Raji (cell line): ENCODE measurements around the gene SP2.

ENCODE experiments used
- POLR2A ChIP-seq: IDR thresholded peaks from 2 replicates; pipeline ENCODE4 v1.6.1; 2011; ENCODE audit warnings: low read depth, low read length, control low read depth; ENCODE audit not compliant: insufficient read depth

The SP2 gene

DNA sequence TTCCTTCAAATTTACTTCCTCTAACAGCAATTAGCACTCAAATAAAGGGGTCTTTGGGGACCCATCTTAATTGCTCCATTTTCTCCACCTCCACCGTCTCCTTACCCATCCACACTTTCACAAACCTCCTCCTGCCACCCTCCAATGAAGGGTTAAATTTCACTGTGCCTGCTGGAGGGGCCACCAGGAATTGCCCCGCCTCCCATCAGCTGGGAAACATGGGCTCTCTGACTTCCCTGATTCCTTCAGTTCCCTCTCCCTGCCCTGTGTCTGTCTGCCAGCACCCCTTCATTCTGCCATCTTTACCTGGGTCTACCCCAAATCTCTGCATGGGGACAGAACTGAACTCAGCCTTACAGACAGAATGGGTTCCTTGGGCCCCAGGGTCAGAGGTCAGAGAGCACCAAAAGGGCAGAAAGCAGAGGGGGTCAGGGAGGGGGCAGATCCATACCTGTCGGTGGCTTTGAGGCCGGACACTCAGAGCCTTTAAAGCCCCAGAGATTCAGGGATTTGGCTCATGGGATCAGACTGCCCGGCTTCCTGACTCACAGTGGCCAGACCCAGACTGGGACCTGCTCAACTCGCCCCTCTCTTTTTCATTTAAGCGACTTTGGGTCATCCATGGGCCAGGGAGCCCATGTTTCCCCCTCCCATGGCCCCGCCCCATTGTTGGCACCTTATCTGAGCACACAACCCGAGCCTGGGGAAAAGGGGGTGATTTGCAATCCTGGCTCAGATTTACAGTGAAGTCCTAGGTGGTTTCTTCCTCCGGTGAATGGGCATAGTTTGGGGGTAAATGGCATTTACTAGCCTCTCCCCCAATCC lies 17.6 kb upstream of the SP2 start:
- TF ChIP-seq POLR2A, result no peak

DNA sequence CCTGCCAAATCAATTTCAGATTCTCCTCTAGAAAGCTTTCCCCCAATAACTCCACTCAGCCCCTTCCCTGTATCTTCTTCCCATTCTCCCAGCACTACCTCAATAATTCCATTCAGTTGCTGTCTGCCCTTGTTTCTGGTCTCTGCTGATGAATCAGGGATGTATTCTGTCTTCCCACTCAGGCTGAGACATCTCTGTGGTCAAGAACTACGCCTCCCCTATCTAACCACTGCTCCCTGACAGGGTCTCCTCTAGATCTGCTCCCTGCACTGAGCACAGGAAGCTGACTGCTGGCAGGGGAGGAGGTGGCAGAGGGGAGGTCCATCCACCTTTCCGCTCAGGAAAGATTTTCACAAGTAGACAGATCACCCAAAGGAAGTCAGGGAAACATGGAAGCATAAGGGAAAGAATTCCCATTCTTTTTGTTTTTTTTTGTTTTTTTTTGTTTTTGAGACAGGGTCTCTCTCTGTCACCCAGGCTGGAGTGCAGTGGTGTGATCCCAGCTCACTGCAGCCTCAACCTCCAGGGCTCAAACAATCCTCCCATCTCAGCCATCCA lies 16.9 kb upstream of the SP2 start:
- no peak for TF ChIP-seq POLR2A

DNA sequence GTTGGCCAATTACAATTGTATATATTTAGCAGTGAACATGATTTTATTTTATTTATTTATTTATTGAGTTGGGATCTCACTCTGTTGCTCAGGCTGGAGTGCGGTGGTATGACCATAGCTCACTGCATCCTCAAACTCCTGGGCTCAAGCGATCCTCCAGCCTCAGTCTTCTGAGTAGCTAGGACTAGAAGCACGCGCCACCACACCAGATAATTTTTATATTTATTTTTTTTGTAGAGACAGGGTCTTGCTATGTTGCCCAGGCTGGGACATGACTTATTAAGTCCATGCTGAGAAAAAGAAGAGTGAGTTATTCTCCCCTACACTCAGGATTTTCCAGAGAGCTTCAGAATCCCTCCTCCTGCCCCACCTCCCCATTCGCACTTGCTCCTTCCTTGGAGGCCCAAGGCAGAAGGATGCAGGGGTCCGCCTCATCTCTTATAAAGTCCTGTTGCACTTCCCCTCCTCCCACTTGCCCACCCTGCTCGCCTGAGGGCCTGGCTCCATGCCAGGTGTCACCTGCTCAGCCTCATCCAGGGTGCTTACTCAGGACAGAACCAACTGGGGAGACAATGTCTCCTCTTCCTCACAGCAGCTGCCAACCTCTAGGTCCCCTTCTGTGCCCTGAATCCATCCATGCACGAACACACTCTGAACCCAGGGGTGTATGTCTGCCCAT lies 16.1 kb upstream of the SP2 start:
- no peak for TF ChIP-seq POLR2A

DNA sequence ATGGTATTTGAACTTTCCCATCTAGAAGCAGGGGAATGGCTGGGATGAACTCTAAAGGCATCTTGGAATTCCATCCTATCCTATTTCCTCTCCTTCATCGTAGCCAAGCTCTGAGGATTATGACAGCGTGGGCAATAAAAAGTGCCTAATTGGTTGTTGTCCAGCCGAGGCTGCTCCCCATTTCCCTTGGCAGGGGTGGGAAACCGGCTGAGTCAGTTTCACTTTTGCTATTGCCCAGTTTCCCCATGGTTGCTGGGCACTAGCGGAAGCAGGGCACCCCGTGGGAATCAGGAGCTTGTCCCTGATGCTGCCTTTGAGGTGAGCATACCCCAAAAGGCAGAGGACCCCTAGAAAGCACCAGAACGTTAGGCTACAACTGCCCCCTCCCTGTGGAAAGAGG lies 13.8 kb upstream of the SP2 start:
- no peak for TF ChIP-seq POLR2A

- TF ChIP-seq POLR2A, result no peak
These were observed 13.1 kb upstream of the SP2 start for GRCh38 chr17:47882695-47883588.

DNA sequence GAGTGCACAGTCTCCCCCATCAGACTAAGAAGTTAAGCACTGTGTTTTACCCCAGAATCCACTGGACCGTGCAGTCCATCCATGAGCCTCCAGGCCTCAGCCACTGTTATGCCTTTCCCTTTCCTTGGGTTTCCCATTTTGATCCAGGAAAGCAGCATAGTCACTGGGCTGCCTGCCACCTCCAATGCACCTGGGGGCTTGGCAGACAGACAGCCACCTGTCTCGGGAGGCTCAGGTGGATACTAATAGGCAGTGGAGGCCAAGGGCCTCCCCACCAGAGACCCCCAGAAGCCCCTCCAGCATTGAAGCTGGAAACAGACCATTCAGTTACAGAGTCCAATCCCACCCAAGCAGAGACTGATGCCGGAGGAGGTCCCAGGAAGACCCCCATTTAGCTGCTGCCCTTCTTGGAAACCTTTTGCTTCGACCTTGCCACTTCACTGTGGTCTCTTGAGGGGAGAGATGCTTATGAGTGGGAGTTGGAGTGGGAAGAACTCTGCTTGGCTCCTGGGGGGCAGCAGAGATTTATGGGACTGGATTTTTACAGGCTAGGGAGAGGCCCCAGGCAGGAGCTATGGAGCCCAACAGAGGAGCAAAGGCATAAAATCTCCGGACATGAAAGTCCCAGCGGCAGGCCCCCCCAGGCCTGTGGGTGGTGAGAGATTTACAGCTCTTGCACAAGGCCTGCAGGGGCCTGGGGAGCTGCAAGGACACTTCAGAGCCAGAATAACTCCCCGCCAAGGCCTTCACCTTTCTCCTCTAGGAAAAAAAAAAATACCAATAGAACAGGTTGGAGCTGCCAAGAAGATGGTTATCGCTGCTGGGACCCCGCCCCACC lies 12.2 kb upstream of the SP2 start:
- no peak for TF ChIP-seq POLR2A

DNA sequence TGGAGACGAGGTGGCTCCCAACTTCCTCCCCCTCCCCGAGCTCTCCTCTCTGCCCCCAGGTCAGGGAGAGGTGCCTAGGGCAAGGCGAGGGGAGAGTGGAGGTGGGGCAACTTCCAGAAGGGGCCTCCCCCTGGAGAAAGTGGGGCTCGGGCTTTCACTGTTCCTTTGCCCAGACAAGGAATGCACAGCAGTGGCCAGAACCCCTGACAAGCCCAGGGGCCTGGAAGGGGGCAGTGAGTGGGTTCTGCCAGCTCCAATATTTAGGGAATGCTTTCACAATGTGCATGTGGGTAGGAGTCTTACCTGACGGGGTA lies 11.7 kb upstream of the SP2 start:
- TF ChIP-seq POLR2A, result no peak

DNA sequence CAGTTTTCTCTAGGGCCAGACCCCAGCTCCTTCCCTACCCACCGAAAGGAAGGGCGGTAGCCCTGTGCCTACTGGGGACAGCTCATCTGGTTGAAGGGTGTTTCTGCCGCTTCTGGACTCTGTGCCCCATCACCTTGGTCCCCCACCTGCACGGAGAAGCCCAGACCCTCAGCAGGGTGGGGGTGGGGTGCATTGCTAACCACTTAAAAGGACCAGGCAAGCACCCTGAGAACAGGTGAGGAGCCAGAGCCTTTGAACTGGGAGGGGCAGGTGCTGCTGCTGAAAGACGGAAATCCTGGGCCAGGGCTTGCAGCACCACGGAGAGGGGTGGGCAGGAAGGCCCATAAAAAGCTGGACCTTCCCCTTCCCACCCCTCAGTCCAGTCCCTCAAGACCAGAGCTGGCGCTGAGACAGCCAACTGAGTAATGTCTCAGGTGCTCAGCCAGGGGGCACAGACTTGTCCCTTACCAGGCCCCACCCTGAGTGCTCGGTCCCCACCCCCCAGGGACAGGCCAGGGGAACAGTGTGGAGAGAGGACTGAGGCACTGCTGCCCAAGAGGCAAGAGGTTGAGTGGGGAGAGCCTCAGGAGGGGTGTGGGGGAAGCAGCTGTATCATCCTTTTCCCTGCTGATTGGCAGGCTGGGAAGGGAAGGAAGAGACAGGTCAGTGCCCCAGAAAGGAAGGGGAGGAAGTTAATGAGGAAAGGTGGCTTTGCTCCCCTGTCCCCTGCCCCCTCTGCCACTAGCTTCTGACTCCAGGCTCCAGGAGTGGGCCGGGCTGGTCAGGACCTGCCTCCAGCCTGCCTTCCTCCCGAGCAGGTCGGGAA lies 10.9 kb upstream of the SP2 start:
- no peak for TF ChIP-seq POLR2A

DNA sequence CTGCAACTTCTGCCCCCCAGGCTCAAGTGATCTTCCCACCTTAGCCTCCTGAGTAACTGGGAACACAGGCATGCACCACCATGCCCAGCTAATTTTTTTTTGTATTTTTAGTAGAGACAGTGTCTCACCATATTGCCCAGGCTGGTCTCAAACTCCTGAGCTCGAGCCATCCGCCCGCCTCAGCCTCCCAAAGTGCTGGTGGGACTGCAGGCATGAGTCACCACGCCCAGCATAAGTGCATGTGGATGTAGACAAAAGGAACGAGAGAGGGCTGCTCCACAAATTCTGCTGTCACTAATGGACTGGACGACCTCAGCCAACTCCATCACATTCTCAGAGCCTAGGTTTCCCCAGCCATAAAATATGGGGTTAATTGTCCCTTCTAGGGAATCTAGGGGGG lies 7.7 kb upstream of the SP2 start:
- TF ChIP-seq POLR2A, result no peak

DNA sequence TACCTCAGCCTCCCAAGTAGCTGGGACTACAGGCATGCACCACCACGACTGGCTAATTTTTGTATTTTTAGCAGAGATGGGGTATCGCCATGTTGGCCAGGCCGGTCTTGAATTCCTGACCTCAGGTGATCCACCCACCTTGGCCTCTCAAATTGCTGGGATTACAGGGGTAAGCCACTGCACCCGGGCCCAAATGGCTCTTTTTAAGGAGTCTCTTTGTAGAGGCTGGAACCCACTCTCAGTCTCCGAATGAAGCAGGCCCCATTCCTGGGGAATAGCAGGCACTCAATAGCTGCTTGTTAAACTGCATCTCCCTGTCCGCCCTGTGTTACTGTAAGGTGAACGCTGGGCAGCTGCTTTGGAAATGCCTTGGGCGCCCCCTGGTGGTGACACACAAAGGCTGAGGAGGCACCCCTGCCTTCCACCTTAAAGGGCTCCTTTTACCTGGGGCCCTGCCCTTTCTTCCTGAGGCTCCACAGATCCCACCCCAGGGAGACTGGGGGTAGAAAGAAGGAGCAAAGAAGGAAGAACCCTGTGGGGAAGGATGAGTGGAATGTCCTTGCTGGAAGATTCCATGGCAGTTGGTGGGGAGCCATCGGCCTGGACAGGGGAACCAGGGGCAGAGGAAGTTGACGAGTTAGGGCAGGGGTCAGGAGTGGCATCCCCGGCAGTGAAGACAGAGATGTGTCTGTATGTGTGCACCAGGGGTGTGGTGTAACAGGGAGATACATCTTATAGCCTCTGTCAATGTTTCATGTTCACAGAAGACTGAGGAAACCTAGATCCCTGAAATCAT lies 6.1 kb upstream of the SP2 start:
- no peak for TF ChIP-seq POLR2A

DNA sequence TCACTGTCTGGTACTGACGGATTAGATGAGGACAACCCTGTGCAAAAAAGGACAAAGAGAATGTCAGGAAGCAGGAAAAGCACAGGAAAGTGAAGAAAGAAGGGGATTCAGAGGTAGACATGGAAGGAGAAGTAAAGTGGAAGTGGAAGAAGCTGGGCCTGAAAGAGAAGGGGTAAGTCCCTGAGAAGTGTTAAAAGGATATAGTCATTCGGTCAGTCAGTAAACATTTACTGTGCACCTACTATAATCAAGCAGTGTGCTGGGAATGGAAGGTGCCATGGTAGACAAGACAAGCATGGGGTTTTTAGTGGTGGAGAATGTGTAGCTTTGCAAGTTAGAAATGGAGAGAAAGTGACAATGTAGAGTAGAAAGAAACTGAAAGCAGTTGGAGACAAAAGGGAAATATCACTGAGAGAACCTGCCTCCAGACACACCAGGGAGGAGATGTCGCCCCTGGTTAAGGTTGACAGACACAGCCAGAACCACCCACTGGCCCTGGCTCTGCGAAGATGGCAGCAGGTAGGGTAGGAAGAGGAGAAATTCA lies 4.4 kb upstream of the SP2 start:
- no peak for TF ChIP-seq POLR2A

DNA sequence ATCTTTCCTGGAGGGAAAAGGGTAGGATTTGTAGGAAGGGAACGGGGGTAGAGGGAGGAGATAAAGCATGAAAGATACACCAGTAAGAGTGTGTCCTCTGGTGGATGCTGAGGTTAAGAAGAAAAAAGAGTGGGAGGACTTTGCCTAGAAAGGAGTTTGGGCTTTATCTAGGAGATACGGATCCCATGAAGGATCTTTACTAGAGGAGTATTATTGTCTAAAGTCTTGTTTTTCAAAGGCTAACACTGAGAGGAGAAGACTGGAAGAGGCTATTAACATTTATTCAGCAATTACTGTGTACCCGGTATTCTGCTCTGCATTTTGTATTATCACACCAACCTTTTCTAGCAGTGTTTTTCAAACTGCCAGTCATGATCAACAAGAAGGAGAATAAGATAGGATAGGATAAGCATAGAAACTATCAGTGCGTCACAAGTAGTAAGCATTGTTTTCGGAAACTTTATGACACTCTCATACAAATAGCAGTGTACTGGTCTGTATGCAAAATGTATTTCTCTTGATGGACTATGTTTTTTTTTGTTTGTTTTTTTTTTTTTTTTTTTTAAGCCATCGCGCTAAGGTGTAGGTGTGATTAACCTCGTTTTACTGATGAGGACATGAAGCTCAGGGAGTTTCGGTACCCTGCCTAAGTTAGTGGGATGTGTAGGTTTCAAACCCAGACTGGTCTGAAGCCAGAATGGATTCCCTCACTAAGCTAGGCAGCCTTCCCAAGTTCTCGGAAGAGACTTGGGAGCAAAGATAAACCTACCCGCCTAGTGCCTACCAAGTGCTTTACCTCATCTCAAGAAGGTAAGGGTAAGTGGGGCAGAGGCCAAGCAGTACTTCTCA lies 1.3 kb upstream of the SP2 start:
- TF ChIP-seq POLR2A, result no peak
